ENCODE results near the gene LRRC15. TPM values are rescaled to one million over a fixed set of nuclear protein-coding genes. Genes with fewer than 3 reads are reported as not detected.

LRRC15 gene
- total RNA-seq, 1 experiment from 2014 or later = 0.07 TPM

DNA sequence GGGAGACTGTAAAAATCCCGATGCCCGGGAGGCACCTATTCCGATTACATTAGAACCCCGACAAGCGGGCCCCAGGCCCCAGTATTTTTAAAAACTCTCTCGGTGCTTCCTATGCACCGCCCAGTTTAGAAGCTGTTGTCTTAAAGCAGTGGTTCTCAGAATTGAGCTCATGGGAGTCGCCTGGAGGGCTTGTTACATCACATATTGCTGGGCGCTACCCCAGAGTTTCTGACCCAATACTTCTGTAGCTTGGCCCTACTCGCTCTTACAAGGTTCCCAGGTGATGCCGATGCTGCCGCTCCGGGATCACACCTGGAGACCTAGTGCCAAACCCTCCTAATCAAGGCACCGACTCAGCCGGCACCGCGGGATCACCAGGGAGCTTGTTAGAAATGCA is 53.6 kb downstream of the LRRC15 start (continued):
- TF ChIP-seq, protein P1, sequence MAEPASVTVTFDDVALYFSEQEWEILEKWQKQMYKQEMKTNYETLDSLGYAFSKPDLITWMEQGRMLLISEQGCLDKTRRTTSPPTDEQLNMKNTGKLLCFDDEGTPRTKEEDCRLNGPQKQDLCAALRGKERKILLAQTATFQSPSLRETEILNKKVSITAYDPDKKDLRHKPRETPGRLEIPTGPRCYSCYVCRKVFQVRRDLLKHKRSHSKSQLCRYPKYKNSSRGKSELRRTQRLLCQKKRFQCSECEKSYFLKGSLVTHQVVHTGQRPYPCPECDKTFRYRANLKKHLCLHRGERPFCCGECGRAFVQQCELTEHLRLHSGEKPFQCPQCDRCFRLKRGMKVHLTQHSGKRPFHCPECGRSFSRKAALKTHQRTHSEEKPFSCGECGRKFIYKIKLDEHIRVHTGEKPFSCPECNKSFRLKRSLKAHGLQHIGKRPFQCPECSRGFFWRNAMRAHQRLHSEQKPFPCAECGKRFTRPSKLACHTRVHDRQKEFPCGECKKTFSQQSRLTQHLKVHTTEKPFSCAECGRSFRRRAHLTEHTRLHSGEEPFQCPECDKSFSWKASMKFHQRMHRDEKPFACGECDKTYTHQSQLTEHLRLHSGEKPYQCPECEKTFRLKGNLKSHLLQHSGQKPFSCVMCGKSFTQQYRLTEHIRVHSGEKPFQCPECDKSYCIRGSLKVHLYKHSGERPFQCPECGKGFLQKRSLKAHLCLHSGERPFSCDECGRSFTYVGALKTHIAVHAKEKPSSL (CRISPR knock-in tag; conservative IDR thresholded peaks at IDR 0.05) = no peak
- TF ChIP-seq ELF4 (CRISPR knock-in tag; IDR thresholded peaks at IDR 0.05; ENCODE audit: low read depth) (no peak), NR2C2 (CRISPR knock-in tag; IDR thresholded peaks at IDR 0.05) (no peak), ZNF138 (CRISPR knock-in tag; conservative IDR thresholded peaks at IDR 0.05) (no peak), MXD4 (CRISPR knock-in tag; IDR thresholded peaks at IDR 0.05; ENCODE audit: borderline replicate concordance) (no peak)

DNA sequence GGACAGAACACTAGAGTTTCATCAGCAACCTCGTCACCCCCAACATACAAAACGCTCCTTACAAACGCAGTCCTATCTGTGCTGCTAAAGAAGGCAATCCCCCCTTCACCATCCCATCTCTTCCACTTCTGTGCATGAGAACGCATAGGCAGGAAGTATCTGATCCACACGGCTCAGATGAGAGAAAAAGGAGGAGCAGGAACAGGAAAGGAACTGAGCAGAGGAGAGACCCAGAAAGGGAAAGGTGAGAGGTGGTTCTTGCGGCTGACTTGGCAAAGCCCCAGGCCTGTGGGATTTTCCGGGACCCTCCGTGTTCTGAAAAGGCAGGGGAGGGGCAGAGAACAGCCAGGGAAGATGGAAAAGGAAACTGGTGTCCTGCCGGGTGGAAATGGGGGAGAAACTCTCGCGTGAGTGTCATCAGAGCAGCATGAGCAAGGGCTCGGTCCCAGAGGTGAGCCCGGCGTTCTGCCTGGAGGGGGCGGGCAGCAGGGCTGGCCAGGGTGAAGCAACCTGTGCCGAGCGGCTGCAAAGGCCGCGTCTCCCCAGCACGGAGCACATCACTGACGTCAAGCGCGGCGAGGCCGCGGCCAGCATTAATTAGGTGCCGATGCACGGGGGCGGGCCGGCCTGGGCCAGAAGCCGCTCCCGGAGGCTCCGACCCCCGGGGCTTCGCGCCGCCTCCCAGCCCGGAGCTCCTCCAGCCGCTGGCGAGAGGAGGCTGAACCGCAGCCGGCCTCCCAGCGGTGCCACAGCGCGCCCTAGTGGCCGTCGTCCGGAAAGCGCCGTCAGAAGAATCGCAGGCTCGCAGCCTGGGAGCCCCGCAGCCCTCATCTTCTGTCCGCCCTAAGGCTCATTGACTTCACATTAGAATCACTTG is 54.2 kb downstream of the LRRC15 start:
- Mint-ChIP-seq H3K9me3 (peaks cover 30% of the 10 kb centered on the region), H3K4me3 (peak overlapping the region; percentile 72), H3K27ac (no peak overlapping the region), H3K27me3 (ENCODE audit: low read depth) (peaks cover 48% of the 10 kb centered on the region), H3K4me1 (peaks cover 35% of the 10 kb centered on the region), H3K36me3 (peaks cover 29% of the 10 kb centered on the region)
- ChIA-PET CTCF (interaction anchor here (0.6 to 2.5 kb wide), 99 partner anchors 8 to 689 kb away, joined by 3 to 56 read pairs (median 4); partner anchors contain the start of gene HES1), POLR2A (interaction anchor here (0.6 to 1.9 kb wide), 6 partner anchors 17 to 643 kb away, joined by 3 to 8 read pairs (median 4); partner anchors contain the start of gene HES1)
- DNase-seq (ENCODE audit: low spot score) (peak; percentile 93), ATAC-seq (peak; percentile 85)
- TF ChIP-seq ZNF121 (CRISPR knock-in tag; IDR thresholded peaks at IDR 0.05) (0 out of 2 replicates have a peak, but pooled peaks have one; percentile 17), ZNF423 (CRISPR knock-in tag; IDR thresholded peaks at IDR 0.05) (peak; percentile 78; the same call in 1 of the 2 replicates), CREB1 (CRISPR knock-in tag; IDR thresholded peaks at IDR 0.05) (no peak), FOXP1 (CRISPR knock-in tag; IDR thresholded peaks at IDR 0.05; ENCODE audit: borderline replicate concordance) (peak; percentile 76), NFYB (CRISPR knock-in tag; conservative IDR thresholded peaks at IDR 0.05; ENCODE audit: low read depth) (no peak), ZNF232 (CRISPR knock-in tag; IDR thresholded peaks at IDR 0.05) (no peak), ETV6 (CRISPR knock-in tag; IDR thresholded peaks at IDR 0.05) (peak; percentile 89), NR2C2 (CRISPR knock-in tag; IDR thresholded peaks at IDR 0.05) (no peak), TEAD1 (CRISPR knock-in tag; IDR thresholded peaks at IDR 0.05) (peak; percentile 86), FOXK1 (CRISPR knock-in tag; IDR thresholded peaks at IDR 0.05) (0 out of 2 replicates have a peak, but pooled peaks have one; percentile 38), SP1 (CRISPR knock-in tag; conservative IDR thresholded peaks at IDR 0.05) (0 out of 2 replicates have a peak, but pooled peaks have one; percentile 38), ELF4 (CRISPR knock-in tag; IDR thresholded peaks at IDR 0.05; ENCODE audit: low read depth) (no peak), GABPB1 (CRISPR knock-in tag; IDR thresholded peaks at IDR 0.05) (peak; percentile 36; the same call in 1 of the 2 replicates), ZNF671 (CRISPR knock-in tag; IDR thresholded peaks at IDR 0.05) (no peak)
- TF ChIP-seq, protein P2, sequence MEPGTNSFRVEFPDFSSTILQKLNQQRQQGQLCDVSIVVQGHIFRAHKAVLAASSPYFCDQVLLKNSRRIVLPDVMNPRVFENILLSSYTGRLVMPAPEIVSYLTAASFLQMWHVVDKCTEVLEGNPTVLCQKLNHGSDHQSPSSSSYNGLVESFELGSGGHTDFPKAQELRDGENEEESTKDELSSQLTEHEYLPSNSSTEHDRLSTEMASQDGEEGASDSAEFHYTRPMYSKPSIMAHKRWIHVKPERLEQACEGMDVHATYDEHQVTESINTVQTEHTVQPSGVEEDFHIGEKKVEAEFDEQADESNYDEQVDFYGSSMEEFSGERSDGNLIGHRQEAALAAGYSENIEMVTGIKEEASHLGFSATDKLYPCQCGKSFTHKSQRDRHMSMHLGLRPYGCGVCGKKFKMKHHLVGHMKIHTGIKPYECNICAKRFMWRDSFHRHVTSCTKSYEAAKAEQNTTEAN (CRISPR knock-in tag; IDR thresholded peaks at IDR 0.05) = peak; percentile 54; the same call in 1 of the 2 replicates
- TF ChIP-seq, protein P3, sequence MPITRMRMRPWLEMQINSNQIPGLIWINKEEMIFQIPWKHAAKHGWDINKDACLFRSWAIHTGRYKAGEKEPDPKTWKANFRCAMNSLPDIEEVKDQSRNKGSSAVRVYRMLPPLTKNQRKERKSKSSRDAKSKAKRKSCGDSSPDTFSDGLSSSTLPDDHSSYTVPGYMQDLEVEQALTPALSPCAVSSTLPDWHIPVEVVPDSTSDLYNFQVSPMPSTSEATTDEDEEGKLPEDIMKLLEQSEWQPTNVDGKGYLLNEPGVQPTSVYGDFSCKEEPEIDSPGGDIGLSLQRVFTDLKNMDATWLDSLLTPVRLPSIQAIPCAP (CRISPR knock-in tag; IDR thresholded peaks at IDR 0.05) = no peak
- TF ChIP-seq, protein P4, sequence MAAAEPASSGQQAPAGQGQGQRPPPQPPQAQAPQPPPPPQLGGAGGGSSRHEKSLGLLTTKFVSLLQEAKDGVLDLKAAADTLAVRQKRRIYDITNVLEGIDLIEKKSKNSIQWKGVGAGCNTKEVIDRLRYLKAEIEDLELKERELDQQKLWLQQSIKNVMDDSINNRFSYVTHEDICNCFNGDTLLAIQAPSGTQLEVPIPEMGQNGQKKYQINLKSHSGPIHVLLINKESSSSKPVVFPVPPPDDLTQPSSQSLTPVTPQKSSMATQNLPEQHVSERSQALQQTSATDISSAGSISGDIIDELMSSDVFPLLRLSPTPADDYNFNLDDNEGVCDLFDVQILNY (CRISPR knock-in tag; IDR thresholded peaks at IDR 0.05) = peak; percentile 76
- TF ChIP-seq, protein P5, sequence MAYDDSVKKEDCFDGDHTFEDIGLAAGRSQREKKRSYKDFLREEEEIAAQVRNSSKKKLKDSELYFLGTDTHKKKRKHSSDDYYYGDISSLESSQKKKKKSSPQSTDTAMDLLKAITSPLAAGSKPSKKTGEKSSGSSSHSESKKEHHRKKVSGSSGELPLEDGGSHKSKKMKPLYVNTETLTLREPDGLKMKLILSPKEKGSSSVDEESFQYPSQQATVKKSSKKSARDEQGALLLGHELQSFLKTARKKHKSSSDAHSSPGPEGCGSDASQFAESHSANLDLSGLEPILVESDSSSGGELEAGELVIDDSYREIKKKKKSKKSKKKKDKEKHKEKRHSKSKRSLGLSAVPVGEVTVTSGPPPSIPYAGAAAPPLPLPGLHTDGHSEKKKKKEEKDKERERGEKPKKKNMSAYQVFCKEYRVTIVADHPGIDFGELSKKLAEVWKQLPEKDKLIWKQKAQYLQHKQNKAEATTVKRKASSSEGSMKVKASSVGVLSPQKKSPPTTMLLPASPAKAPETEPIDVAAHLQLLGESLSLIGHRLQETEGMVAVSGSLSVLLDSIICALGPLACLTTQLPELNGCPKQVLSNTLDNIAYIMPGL (CRISPR knock-in tag; IDR thresholded peaks at IDR 0.05) = peak; percentile 84
- TF ChIP-seq, protein P6, sequence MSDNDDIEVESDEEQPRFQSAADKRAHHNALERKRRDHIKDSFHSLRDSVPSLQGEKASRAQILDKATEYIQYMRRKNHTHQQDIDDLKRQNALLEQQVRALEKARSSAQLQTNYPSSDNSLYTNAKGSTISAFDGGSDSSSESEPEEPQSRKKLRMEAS (CRISPR knock-in tag; IDR thresholded peaks at IDR 0.05) = peak; percentile 90
- TF ChIP-seq, protein P7, sequence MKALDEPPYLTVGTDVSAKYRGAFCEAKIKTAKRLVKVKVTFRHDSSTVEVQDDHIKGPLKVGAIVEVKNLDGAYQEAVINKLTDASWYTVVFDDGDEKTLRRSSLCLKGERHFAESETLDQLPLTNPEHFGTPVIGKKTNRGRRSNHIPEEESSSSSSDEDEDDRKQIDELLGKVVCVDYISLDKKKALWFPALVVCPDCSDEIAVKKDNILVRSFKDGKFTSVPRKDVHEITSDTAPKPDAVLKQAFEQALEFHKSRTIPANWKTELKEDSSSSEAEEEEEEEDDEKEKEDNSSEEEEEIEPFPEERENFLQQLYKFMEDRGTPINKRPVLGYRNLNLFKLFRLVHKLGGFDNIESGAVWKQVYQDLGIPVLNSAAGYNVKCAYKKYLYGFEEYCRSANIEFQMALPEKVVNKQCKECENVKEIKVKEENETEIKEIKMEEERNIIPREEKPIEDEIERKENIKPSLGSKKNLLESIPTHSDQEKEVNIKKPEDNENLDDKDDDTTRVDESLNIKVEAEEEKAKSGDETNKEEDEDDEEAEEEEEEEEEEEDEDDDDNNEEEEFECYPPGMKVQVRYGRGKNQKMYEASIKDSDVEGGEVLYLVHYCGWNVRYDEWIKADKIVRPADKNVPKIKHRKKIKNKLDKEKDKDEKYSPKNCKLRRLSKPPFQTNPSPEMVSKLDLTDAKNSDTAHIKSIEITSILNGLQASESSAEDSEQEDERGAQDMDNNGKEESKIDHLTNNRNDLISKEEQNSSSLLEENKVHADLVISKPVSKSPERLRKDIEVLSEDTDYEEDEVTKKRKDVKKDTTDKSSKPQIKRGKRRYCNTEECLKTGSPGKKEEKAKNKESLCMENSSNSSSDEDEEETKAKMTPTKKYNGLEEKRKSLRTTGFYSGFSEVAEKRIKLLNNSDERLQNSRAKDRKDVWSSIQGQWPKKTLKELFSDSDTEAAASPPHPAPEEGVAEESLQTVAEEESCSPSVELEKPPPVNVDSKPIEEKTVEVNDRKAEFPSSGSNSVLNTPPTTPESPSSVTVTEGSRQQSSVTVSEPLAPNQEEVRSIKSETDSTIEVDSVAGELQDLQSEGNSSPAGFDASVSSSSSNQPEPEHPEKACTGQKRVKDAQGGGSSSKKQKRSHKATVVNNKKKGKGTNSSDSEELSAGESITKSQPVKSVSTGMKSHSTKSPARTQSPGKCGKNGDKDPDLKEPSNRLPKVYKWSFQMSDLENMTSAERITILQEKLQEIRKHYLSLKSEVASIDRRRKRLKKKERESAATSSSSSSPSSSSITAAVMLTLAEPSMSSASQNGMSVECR (CRISPR knock-in tag; IDR thresholded peaks at IDR 0.05; ENCODE audit: borderline replicate concordance) = peak; percentile 84; the same call in 1 of the 2 replicates

Data from WTC11 (cell line).